Neural cell (in vitro differentiated cells): ENCODE measurements around the gene QPCT.

Source experiments
- EP300 ChIP-seq: fragments of 450-650 bp; conservative IDR thresholded peaks from 2 replicates; pipeline ENCODE4 v1.6.1; 2014; ENCODE audit warnings: antibody characterized with exemption, mild to moderate bottlenecking, moderate library complexity; ENCODE audit not compliant: poor library complexity, severe bottlenecking
- EZH2 ChIP-seq: fragments of 200-600, 300-800 bp; shearing (Covaris generic), sonication (generic); IDR thresholded peaks from 2 replicates; pipeline ENCODE4 v1.6.1; 2014; ENCODE audit warnings: antibody characterized with exemption, low read length, borderline replicate concordance, mild to moderate bottlenecking; ENCODE audit not compliant: insufficient read depth, poor library complexity, severe bottlenecking
- MXI1 ChIP-seq: fragments of 450-650 bp; conservative IDR thresholded peaks from 2 replicates; pipeline ENCODE4 v1.6.1; 2014; ENCODE audit warnings: antibody characterized with exemption, mild to moderate bottlenecking; ENCODE audit not compliant: poor library complexity, severe bottlenecking
- POLR2AphosphoS5 ChIP-seq: IDR thresholded peaks from 2 replicates; pipeline ENCODE4 v1.6.1; 2012
- RAD21 ChIP-seq: fragments of 450-650 bp; conservative IDR thresholded peaks from 2 replicates; pipeline ENCODE4 v1.6.1; 2014; ENCODE audit warnings: antibody characterized with exemption, mild to moderate bottlenecking, moderate library complexity
- SMC3 ChIP-seq: fragments of 450-650 bp; conservative IDR thresholded peaks from 2 replicates; pipeline ENCODE4 v1.6.1; 2014; ENCODE audit warnings: antibody characterized with exemption, mild to moderate bottlenecking, moderate library complexity; ENCODE audit not compliant: poor library complexity
- TAF1 ChIP-seq: IDR thresholded peaks from 2 replicates; pipeline ENCODE4 v1.6.1; 2012; ENCODE audit warnings: low read depth
- TF ChIP-seq, protein P1 (sequence below): fragments of 450-650 bp; IDR thresholded peaks from 2 replicates; pipeline ENCODE4 v1.5.1; 2014; ENCODE audit warnings: antibody characterized with exemption, mild to moderate bottlenecking, moderate library complexity; ENCODE audit not compliant: poor library complexity, severe bottlenecking
- TF ChIP-seq, protein P2 (sequence below): IDR thresholded peaks from 2 replicates; pipeline ENCODE4 v1.6.1; 2012; ENCODE audit warnings: borderline replicate concordance

DNA sequence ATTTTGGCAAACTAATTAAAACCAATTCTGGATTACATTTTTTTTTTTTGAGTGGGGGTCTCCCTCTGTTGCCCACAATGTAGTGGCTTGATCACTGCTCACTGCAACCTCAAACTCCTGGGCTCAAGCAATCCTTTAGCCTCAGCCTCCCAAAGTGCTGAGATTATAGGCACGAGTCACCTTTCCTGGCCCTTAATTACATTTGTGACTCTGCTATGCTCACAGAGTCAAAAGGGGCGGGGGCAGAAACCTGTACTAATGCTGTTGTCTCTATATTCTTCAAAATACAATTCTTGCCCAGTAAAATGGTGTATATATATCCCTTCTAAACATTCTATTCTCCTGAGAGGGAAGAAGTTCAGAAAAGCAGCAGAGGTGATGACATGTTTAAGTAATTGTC is 43.0 kb upstream of the QPCT start:
- TF ChIP-seq, protein P1, sequence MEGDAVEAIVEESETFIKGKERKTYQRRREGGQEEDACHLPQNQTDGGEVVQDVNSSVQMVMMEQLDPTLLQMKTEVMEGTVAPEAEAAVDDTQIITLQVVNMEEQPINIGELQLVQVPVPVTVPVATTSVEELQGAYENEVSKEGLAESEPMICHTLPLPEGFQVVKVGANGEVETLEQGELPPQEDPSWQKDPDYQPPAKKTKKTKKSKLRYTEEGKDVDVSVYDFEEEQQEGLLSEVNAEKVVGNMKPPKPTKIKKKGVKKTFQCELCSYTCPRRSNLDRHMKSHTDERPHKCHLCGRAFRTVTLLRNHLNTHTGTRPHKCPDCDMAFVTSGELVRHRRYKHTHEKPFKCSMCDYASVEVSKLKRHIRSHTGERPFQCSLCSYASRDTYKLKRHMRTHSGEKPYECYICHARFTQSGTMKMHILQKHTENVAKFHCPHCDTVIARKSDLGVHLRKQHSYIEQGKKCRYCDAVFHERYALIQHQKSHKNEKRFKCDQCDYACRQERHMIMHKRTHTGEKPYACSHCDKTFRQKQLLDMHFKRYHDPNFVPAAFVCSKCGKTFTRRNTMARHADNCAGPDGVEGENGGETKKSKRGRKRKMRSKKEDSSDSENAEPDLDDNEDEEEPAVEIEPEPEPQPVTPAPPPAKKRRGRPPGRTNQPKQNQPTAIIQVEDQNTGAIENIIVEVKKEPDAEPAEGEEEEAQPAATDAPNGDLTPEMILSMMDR = no peak
- TF ChIP-seq RAD21 = no peak
- no peak for TF ChIP-seq EP300
- TF ChIP-seq SMC3 = no peak
- TF ChIP-seq MXI1 = no peak
- no peak for TF ChIP-seq EZH2
- no peak for TF ChIP-seq POLR2AphosphoS5
- TF ChIP-seq, protein P2, sequence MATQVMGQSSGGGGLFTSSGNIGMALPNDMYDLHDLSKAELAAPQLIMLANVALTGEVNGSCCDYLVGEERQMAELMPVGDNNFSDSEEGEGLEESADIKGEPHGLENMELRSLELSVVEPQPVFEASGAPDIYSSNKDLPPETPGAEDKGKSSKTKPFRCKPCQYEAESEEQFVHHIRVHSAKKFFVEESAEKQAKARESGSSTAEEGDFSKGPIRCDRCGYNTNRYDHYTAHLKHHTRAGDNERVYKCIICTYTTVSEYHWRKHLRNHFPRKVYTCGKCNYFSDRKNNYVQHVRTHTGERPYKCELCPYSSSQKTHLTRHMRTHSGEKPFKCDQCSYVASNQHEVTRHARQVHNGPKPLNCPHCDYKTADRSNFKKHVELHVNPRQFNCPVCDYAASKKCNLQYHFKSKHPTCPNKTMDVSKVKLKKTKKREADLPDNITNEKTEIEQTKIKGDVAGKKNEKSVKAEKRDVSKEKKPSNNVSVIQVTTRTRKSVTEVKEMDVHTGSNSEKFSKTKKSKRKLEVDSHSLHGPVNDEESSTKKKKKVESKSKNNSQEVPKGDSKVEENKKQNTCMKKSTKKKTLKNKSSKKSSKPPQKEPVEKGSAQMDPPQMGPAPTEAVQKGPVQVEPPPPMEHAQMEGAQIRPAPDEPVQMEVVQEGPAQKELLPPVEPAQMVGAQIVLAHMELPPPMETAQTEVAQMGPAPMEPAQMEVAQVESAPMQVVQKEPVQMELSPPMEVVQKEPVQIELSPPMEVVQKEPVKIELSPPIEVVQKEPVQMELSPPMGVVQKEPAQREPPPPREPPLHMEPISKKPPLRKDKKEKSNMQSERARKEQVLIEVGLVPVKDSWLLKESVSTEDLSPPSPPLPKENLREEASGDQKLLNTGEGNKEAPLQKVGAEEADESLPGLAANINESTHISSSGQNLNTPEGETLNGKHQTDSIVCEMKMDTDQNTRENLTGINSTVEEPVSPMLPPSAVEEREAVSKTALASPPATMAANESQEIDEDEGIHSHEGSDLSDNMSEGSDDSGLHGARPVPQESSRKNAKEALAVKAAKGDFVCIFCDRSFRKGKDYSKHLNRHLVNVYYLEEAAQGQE = no peak
- no peak for TF ChIP-seq TAF1
